Activated T-helper 9 cell treated with anti-CD3 and anti-CD28 coated beads, Interleukin-2, amount 50 U/mL, for 16 hours (primary cell): ENCODE measurements around the gene AFF1.
"Not testable (repeated sequence)": the region's sequence is repeated elsewhere in the genome, so short reads cannot be mapped to it uniquely, and the experiment has no call there.

Experiments
- DNase-seq: peaks from one replicate; pipeline ENCODE4 v3.0.0-alpha.2; 2020; ENCODE audit warnings: low read depth

Gene AFF1

DNA sequence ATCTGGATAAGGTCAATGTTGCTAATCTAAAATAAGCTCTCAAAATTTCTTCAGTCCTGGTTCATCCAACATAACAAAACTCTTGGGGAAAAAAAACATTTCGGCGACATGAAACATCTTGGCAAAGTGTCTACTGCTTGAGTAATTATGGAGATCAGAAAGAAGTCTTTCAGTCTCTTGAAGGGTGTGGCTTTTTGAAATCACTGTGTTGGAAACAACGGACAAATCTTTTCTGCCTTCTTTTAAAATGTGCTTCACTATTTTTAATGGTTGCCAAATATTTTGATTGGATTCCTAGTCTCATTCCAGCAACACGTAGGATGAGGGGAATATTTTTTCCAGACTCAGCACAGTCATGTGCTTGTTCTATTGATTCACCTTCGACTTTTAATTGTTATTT, 147.0 kb downstream of the AFF1 start:
- no peak for DNase-seq

DNA sequence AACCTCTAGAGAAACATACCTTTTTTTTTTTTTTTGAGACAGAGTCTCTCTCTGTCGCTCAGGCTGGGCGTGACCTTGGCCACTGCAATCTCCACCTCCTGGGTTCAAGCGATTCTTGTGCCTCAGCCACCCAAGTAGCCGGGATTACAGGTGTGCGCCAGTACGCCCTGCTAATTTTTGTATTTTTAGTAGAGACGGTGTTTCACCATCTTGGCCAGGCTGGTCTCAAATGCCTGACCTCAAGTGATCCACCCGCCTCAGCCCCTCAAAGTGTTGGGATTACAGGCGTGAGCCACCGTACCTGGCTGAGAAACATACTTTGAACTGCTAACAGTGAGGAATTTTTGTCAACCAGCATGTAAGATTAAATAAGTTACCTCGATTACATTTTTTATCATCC, 150.9 kb downstream of the AFF1 start:
- not testable (repeated sequence) for DNase-seq

DNA sequence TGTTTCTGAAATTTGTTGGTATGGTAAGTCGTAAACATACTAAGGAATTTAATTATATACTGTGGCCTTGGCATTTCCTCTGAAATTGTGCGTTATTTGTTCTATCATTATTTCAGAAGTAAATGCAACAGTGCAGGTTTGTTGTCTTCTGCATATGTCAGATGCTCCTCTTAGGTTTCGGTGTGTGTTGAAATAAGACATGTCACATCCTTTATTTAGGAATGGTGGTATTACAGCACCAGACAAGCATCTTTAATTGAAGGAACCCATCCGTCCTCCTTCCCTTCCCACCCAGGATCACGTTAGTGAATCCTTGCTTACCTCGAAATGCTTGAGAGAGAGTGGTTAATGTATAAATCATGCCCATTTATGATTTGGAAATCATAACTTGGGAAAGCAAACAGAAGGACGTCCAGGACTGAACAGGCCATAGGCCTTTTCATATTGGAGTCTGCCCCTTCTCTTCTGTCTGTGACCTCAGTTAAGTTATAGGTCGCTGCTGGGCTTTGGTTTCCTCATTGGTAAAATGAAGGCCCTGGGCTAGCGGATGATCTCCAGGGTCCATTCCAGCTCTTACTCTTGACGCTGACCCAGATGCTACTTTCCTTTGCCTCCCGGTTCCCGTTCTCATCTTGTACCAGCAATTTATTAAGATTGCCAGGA, 151.5 kb downstream of the AFF1 start:
- no peak for DNase-seq

DNA sequence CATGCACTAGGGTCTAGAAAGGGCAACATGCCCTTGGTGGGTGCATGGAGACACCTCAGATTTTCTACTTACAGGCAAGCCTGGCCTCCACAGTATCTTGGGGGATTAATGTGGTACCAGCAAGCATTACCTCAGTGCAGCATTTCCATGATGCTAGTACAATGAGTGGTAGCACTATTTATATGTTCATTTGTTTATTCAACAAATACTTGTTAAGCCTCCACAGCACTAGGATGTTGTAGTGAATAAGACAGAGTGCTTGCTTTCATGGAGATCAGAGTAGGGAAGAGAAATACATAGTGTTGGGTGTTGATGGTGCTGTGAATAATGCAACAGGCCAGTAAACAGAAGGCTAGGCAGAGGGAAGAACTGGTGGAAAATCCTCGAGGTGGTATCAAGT, 152.2 kb downstream of the AFF1 start:
- no peak for DNase-seq

DNA sequence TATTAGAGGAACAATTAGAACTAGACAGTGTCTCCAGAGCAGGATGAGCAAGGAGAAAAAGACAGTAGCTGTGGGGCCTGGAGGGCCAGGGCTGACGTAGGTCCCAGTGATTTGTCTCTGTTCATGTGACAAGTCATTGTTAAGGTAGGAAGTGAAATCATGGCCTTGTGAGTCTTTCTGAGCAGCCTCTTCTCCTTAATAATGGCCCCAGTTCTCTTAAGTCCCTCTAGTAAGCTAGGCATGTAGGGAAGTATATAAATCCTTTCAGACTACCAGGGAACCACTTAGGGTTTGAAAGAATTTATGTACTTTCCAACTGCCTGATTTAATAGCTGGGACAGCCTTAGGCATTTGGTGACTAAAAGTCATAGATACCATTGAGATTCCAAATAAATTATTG, 152.6 kb downstream of the AFF1 start:
- no peak for DNase-seq

DNA sequence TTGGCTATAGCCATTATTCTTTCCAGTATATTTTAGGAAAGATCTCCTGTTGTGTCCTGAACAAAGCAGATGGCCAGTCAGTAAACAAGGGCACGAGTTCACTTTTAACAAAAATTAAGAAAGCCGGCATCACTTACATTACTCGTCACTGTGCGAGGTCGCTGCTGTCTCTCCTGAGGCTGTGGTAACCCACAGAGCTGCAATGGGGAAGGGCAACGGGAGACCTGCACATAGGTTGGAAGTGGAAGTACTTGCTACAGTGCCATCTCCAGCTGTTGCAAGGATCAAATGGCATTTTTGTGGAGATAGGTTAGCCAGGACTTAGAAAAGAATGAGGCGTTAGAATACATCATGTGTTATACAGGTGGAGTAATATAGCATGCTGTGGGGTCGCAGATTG, 153.4 kb downstream of the AFF1 start:
- DNase-seq = no peak

DNA sequence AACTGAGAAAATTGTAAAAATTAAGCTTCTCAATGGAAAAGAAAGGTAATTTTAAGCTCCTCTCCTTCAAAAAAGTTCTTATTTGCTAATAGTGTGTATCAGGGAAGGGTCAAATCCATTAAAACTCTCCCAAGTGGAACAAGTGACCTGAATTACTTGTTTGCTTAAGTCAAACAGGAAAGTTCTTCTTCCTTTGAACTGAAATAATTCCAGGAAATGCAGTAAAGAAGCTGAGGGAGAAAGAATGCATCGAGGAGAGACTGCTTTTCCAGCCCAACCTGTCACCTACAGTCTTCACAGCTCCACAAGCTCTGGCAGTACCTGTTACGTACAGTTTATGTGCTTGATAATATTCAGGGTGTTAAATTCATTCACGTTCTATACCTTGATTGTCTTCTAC, 154.6 kb downstream of the AFF1 start:
- no peak for DNase-seq

DNA sequence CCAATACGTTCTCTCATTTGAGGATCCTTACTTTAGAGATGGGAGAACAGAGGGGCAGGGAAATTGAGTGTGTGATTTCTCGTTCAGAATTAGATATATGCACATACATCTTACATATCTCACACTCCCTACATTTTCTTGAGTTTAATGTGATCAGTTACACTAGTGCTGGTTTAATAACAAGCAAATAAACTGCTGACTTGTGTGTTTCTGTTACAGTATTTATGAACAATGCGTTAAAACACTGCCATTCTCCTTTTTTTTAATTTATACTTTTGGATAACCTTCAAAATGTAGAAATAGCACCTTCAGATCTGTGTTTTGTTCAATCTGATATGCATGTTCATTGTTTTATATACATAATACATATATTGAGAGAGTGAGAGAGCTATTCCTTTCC, 155.5 kb downstream of the AFF1 start:
- DNase-seq = no peak

DNA sequence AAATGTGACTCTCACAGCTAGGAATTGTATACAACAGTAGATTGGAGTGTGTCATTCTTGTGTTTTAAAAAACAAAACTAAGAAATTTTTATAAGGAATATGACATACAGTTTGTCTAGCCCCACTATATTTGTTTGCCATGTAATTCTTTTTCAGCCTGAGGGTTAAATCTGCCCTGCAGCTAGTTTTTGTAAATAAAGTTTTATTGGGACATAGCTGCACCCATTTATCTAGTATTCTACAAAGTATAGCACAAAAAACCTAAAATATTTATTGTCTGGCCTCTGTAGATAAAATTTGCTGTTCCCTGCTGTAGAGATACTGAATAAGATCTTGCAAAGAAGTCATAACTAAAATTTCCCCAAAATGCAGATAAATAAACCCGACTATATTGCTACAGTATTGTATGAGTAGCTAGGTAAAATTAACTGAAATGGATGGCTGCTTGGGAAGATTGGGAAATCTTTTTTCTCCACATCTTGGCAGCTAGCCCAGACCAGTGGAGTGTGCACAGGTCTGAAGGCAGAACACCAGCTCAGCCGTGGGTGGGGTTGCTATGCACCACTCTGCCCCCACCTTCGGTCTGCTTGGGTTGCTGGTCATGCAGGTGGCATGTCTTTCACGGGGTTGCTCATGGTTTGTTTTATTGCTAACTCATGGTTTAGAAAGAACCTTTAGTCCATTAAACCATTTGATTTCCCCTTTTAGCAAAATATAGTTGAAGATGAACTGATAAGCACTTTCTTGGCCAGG, 157.8 kb downstream of the AFF1 start:
- DNase-seq = no peak

DNA sequence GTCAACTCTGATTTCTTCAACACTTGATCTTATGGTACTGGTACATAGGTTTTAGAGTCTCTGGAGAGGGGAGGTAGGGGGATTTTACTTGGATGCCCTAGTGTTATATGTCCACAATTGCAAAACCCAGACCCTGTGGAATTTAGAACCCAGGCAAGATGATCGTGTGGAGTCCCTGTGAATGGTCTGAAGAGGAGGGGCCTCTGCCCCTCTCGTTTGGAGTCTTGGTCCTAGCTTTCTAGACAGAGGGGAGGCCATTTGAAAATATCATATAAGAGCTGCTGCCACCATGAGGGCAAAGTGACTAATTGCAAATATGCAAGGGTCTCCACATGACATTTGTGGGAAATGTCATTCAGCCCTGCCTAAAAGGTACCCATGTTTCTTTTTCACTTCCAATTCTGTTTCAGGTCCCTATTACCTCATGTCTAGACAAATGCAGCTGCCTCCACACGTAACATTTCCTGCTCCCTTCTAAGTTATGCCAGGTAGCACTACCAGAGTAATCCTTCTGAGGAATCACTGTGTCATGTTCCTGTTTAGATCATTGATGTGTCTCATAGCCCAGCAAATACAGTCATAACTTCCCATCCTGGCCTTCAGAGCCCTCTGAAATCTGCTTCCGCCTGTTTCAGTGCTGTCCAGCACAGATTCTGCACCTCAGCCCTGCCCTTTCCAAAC, 158.8 kb downstream of the AFF1 start:
- no peak for DNase-seq

DNA sequence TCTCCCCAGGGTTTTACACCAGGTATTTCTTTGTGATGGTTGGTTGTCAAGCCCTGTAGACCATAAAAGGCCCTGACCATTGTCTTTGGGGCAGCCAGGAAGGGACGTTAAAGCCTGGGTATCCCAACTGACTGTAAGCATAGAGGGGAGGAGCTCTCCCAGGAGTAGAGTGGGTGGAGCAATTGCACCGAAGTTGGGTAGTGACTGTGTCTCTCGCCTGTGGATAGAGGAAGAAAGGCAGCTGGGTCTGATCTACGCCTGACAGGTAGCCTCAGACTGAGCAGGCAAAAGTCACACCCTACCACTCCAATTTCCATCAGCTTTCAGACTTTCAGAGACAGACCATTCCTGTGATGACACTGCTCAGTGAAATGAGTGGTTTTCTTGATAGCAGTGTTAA, 162.3 kb downstream of the AFF1 start:
- DNase-seq = no peak

DNA sequence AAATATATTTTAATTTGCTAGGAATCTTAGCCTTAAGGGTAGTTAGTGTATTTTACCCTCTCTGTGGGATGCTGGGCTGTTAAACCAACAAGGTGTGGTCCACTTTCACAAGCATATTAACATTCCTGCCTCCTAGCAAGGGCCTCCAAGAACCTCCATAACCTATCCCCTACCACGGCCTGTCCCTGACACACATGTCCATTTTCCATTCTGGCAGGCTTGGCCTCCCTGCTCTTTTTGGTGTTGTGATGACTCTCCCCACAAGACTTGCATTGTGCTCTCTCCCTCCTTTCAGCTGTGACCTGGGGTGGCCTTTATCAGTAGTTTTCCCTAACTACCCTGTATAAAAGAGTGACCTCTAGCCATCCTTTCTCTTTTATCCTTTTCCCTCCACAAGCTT, 165.4 kb downstream of the AFF1 start:
- no peak for DNase-seq

DNA sequence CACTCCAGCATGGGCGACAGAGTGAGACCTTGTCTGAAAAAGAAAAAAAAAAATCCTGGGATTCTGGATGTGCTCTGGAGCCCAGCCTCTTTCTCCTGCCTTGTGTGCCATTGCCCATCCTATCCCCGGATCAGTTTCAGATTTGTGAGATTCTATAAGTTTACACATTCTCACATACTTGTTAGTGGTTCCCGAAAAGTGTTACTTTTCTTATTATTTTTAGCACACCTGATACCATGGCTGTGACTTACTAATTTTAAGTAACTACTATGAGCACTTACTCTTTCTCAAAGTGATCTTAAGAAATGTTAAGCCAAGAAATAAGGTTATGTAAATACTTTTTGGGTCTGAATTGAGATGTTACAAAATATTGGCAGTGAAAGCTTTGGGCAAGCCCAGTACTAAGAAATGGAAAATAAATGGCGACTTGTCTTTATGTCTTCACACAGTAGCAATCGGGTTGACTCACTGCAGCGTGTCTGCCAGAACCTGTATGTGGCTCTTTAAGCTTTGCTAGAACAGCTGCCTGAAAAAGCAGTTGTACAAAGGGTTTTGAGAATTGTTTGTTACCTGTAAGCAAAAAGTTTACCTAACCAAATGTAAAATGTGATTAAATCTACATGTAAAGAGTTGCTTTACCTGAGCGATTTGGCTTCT, 166.9 kb downstream of the AFF1 start:
- no peak for DNase-seq

DNA sequence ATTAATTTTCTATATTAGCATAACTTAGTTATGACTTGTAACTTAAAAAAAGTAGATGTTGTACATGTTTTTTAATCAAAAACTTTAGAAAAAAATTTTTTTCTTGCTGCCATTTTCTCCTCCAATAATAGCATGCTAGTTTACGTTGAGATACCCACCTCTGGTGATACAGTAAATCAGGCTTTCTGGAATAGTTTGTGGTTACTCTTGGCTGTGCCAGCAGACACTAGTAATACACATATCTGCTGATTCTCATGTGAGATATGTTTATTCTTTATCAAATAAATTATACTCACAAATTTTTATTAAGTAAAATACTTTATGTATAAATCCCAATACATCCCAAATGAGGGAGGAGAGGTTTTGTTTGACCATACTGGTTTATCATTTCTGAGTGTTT, 168.3 kb downstream of the AFF1 start:
- no peak for DNase-seq

DNA sequence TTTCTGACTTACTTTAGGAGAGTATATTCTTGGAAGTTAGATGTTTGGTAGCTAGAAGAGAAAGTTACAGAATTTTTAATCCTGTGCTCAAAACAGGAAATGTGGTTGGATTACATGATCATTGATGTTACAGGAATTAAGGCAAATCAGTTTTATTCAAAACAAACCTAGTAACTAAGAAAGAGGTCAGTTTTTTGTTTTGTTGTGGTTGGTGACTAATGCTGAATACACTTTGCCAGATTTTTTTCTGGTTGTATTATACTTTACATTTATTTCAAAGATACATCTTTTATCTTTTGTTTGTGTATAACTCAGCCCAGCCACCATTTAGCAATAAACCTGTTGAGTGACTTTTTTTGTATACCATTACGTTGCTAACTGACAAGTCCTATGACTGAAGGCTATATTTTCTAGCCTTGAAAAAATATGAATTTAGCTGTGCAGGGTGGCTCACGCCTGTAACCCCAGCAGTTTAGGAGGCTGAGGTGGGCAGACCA, 168.9 kb downstream of the AFF1 start:
- no peak for DNase-seq

DNA sequence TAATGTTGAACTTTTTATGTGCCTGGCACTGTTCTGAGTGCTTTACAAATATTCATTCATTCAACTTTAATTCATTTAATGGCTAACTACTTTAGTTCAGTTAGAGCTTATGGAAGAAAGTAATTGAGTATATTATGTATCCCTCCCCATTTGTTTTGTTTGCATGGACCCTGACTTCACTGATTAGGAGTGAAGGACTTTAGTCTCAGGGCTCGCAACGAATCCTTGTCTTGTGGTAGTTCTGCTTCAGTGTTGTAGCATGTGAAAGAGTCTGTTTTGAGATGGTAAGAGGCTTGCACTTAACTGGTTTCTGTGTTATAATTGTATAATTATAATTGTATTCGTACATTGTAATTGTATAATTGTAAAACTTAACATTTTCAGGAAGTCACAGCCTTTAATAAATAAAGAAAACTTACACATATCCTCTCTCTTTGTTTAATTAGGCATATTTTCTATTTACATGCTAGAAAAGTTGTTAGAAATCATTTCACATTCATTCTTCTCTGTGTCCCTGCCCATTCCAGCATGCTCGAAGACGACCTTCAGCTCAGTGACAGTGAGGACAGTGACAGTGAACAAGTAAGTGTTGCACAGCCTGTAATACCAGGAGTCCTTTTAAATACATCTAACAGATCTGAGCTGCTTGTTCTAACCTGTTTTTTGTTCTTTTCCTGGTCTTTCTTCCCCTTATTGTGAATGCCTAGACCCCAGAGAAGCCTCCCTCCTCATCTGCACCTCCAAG, 170.5 kb downstream of the AFF1 start:
- no peak for DNase-seq

DNA sequence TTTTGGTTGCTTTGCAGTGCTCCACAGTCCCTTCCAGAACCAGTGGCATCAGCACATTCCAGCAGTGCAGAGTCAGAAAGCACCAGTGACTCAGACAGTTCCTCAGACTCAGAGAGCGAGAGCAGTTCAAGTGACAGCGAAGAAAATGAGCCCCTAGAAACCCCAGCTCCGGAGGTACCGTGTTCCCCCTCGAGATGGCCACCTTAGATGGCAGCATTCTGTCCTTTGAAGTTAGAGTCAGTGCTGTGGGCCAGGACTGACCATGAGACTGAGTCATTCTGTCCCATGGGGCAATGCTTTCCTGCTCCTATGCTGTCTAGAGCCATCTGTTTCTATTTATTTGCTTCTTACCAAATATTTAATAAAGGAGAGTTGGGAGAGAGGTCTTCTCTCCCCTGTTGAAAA, 173.3 kb downstream of the AFF1 start:
- no peak for DNase-seq

DNA sequence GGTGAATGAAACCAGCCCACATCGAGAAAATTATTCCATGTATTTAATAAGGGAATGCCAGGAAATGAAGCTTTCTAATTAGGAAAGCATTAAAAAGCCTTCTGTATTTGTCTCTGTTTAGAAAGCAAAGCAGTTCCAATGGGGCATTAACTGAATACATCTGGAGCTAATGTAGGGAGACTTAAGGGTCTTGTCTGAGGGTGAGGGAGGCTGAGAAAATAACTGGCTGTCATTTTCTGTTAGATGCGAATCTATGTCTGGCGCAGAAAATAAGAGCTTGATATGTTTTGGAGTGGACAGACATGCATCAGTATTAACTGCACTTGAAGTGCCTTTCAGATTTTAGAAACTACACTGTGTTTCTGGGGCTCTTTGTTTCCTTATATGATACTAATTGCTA, 174.3 kb downstream of the AFF1 start:
- DNase-seq = no peak

DNA sequence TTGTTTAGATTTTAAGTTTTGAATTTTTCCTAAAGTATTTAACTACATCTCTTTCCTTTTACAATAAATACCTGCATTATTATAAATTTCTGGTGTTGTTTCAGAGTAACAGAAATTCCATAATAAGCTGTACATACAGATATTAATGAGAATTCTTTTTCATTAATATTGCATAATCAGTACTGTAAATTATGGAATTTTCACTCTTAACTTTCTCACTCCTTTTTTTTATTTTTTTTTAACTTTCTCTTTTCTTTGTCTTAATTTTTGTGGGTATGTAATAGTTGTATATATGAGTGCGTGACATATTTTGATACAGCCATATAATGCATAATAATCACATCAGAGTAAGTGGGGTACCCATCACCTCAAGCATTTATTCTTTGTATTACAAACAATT, 175.1 kb downstream of the AFF1 start:
- DNase-seq = no peak

DNA sequence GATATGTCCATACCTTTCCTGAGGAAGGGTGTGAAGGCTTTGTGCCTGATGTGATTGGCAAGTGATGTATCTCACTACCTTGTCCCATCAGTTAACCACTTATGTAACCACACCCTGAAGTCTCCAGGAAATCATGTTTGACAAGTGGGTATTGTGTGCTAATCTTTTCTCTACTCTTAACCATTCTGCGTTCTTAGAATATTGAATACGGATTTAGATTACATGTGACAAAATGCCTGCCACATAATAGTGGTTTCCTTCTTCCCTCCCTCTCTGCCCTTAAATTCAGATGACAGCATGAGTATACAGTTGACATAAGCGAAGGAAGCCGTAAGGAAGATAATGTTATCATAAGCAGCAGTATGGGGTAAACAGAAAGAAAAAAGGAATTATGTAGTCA, 177.3 kb downstream of the AFF1 start:
- DNase-seq = no peak

DNA sequence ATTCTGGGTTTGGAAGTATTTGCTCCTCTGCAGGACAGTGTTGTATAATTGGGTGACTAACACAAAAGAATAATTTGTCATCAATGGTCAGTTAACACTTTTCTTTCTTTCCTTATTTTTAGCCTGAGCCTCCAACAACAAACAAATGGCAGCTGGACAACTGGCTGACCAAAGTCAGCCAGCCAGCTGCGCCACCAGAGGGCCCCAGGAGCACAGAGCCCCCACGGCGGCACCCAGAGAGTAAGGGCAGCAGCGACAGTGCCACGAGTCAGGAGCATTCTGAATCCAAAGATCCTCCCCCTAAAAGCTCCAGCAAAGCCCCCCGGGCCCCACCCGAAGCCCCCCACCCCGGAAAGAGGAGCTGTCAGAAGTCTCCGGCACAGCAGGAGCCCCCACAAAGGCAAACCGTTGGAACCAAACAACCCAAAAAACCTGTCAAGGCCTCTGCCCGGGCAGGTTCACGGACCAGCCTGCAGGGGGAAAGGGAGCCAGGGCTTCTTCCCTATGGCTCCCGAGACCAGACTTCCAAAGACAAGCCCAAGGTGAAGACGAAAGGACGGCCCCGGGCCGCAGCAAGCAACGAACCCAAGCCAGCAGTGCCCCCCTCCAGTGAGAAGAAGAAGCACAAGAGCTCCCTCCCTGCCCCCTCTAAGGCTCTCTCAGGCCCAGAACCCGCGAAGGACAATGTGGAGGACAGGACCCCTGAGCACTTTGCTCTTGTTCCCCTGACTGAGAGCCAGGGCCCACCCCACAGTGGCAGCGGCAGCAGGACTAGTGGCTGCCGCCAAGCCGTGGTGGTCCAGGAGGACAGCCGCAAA, 179.6 kb downstream of the AFF1 start:
- no peak for DNase-seq
